GM21528 (cell line): ENCODE data around the gene ANKRD11.

Source experiments
- ATAC-seq: cut with Tn5 transposase; IDR thresholded peaks from one replicate; pipeline ENCODE4 v1.9.1; 2021; ENCODE audit warnings: mild to moderate bottlenecking, moderate library complexity; ENCODE audit not compliant: unreplicated experiment, low FRiP score

Gene ANKRD11

GRCh38 chr16:89291776-89292175, 198.6 kb downstream of the ANKRD11 start:
- no peak for ATAC-seq

DNA sequence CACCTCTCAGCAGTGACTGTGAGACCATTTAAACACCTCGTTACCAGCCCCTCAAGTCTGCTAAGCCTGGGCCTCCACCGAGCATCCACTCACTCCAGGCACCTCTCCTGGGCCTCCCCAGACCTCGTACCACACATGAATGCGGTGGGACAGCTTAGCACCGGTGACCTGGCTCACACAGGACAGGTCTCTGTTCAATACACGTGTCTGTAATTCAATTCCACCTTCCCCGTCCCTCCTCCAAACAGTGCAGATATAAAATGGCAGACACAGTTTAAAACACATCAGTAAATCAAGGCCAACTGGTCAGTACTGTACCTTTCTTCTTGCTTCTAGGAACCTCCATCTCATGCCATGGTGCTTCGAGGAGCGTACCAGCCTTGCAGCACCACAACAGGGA, 199.0 kb downstream of the ANKRD11 start:
- ATAC-seq, result no peak

- ATAC-seq, result no peak
Observed at GRCh38 chr16:89290887-89291286, 199.5 kb downstream of the ANKRD11 start.

- no peak for ATAC-seq
Observed at GRCh38 chr16:89290472-89290871, 199.9 kb downstream of the ANKRD11 start.

GRCh38 chr16:89289428-89290395, 200.6 kb downstream of the ANKRD11 start:
- no peak for ATAC-seq

DNA sequence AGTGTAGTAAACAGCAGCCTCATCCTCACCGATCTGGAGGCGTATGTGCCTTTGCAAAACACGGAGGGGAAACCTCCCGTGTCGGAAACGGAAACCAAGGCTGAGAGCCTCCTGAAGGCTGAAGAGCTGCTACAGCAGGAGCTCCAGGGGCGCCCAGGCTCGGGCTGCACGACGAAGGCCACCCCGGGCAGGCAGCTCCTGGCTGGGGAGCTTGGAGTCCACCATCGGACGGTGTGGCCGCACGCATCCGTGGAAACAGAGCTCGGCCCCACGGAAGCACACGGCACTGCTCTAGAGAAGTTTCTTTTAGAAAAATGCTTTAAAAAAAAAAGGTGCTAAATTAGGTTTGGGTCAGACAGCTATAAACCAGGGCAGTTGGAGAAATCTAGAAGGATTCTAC, 201.4 kb downstream of the ANKRD11 start:
- no peak for ATAC-seq

- ATAC-seq, result no peak
Observed at GRCh38 chr16:89288577-89288844, 201.8 kb downstream of the ANKRD11 start.

- no peak for ATAC-seq
Observed at GRCh38 chr16:89287777-89288576, 202.4 kb downstream of the ANKRD11 start.

DNA sequence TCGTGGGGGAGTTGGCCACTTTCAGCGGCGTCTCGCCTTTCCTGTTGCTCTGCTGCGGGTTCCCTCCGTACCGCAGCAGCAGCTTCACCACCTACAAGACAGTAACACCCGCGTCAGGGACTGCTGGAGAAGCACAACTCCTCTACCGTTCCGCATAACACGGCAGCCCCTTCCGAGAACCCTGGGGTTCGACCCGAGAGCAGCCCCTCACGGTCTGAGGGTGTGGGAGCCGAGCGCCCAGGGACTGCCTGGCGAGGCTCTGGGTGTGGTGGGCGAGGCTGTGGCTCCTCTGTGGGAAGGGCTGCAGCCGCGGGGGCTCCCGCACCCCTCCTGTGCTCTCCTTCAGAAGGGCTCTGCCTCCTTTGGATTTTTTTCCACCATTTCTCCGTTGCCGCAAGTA, 204.3 kb downstream of the ANKRD11 start:
- ATAC-seq, result no peak

GRCh38 chr16:89285381-89285780, 205.0 kb downstream of the ANKRD11 start:
- ATAC-seq, result no peak

DNA sequence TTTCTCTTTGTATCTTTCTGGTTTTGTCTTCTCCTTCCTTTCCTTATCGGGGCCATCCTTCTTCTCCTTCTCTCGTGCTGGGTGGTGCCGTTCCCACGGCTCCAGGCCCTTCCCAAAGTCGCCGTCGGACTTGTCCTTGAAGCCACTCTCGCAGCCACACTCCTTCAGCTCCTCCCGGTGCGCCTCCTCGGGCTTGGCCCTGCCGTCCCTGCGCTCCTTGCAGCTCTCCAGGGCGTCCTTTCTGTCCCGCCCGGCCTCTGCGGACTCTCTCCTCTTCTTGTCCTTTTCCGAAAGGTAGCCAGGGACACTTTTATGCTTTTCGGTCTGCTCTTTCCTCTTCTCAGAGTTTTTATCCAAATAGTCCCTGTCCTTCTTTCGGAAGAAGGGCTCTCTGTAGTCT, 206.9 kb downstream of the ANKRD11 start:
- no peak for ATAC-seq

GRCh38 chr16:89282523-89282922, 207.8 kb downstream of the ANKRD11 start:
- ATAC-seq, result no peak

GRCh38 chr16:89281829-89282228, 208.5 kb downstream of the ANKRD11 start:
- ATAC-seq, result no peak

DNA sequence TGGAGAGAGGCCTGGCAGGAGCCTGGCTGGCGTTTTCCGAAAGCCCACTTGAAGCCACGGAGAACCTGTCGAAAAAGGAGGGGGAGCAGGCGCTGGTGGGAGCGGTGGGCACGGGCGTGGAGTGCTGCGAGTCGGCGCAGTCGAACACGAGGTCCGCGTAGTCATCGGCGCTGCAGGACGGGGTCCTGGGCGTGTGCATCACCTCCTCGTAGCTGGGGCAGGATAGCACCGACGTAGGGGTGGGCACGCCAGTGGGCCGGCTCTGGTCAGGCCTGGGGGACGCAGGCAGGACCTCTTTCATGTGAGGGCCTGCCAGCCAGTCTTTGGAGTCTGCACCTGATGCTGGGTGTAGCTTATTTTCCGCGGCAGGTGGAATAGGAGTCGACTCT, 209.2 kb downstream of the ANKRD11 start:
- no peak for ATAC-seq

DNA sequence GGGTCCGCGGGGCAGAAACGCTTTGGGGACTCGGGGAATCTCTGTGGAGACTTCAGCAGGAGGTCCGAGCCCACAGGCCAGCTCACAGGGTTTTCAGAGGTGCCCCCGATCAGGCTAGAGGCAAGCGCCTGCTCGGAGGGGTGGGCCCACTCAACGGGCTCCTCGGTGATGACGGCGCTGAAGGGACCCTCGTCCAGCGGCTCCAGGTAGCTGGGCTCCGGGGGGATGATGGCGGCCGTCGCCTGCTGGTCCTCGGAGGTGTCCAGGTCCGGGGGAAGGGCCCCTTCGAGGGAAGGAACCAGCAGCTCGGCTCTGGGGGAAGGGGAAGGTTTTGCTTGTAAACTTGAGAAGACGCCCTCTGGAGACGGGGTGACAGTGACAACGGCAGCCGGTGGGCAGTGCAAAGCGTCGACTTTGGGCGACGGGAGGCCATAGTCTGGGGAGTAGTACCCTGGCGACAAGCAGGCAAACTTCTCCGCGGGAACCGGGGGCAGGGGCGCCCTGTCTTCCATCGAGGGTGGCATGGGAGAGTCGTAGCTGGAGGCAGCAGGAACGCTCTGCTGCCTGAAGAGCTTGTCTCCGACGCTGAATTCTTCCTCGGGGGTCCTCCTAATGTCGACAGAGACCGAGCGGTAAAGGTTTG, 209.7 kb downstream of the ANKRD11 start:
- no peak for ATAC-seq

- ATAC-seq, result no peak
Observed at GRCh38 chr16:89279666-89280481, 210.5 kb downstream of the ANKRD11 start.

- ATAC-seq, result no peak
Observed at GRCh38 chr16:89278441-89279240, 211.7 kb downstream of the ANKRD11 start.

- no peak for ATAC-seq
Observed at GRCh38 chr16:89277641-89278341, 212.6 kb downstream of the ANKRD11 start.

DNA sequence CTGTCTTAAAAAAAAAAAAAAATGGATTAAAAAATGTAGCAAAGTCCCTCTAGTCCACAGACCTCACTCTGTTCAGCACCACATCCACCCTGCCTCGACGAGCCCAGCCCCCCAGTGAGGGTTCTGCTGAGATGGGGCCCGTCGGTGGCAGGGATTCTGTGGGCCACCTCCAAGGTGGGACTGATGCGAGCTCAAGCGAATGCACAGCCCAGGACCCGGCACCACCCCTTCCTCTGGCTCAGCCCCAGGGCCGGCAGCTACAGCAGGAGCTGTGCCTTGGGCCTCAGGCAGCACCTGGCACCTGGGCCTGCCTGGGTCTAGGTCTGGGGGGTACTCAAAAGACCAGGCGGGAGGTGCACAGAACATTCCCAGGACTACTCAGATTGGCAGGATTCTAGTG, 213.3 kb downstream of the ANKRD11 start:
- no peak for ATAC-seq
